GDM1 (cell line): ENCODE results near the gene SIGLEC10.
"Not testable (repeated sequence)": the region's sequence is repeated elsewhere in the genome, so short reads cannot be mapped to it uniquely, and the experiment has no call there.

Source experiments
- DNase-seq: peaks from one replicate; lab custom pipeline; 2025; lab: John Stamatoyannopoulos, UW

SIGLEC10 gene

GRCh38 chr19:51440052-51440451 is 22.6 kb upstream of the SIGLEC10 start:
- no peak for DNase-seq

- peak; percentile 52 for DNase-seq
These were observed 21.6 kb upstream of the SIGLEC10 start for GRCh38 chr19:51439021-51439465.

GRCh38 chr19:51434456-51434855 is 17.0 kb upstream of the SIGLEC10 start:
- no peak for DNase-seq

- DNase-seq, result no peak
These were observed 15.6 kb upstream of the SIGLEC10 start for GRCh38 chr19:51433043-51433442.

GRCh38 chr19:51431124-51431523 is 13.7 kb upstream of the SIGLEC10 start:
- no peak for DNase-seq

GRCh38 chr19:51430221-51430620 is 12.8 kb upstream of the SIGLEC10 start:
- no peak for DNase-seq

- DNase-seq, result no peak
These were observed 9.8 kb upstream of the SIGLEC10 start for GRCh38 chr19:51427201-51427600.

- peak; percentile 78 for DNase-seq
These were observed 4.6 kb upstream of the SIGLEC10 start for GRCh38 chr19:51422053-51422448.

- peak; percentile 50 for DNase-seq
These were observed 4.0 kb upstream of the SIGLEC10 start for GRCh38 chr19:51421229-51422052.

- not testable (repeated sequence) for DNase-seq
These were observed 3.1 kb upstream of the SIGLEC10 start for GRCh38 chr19:51420511-51420910.

- DNase-seq, result no peak
These were observed 1.3 kb upstream of the SIGLEC10 start for GRCh38 chr19:51418707-51419106.

GRCh38 chr19:51417810-51418157 is 342 bp upstream of the SIGLEC10 start:
- DNase-seq, result peak; percentile 41

- DNase-seq, result not testable (repeated sequence)
These were observed 1.0 kb downstream of the SIGLEC10 start for GRCh38 chr19:51416422-51416821.

- no peak for DNase-seq
These were observed 2.3 kb downstream of the SIGLEC10 start for GRCh38 chr19:51415187-51415586.

GRCh38 chr19:51410950-51411748 is 6.3 kb downstream of the SIGLEC10 start:
- no peak for DNase-seq

GRCh38 chr19:51407511-51408131 is 9.8 kb downstream of the SIGLEC10 start:
- DNase-seq, result peak; percentile 60

GRCh38 chr19:51402117-51402516 is 15.3 kb downstream of the SIGLEC10 start:
- DNase-seq, result no peak

GRCh38 chr19:51399936-51400335 is 17.5 kb downstream of the SIGLEC10 start:
- DNase-seq, result not testable (repeated sequence)

GRCh38 chr19:51399231-51399630 is 18.2 kb downstream of the SIGLEC10 start:
- no peak for DNase-seq

GRCh38 chr19:51398096-51398704 is 19.2 kb downstream of the SIGLEC10 start:
- DNase-seq, result peak; percentile 41

GRCh38 chr19:51397453-51397852 is 20.0 kb downstream of the SIGLEC10 start:
- not testable (repeated sequence) for DNase-seq

GRCh38 chr19:51396175-51396574 is 21.3 kb downstream of the SIGLEC10 start:
- no peak for DNase-seq
